HEK293 (cell line): Measurements from ENCODE around the gene ZNF423.

Source experiments
- CTCF ChIA-PET: fragments of 350-600 bp; formaldehyde crosslinking; extraction: SDS; loops from one replicate; lab custom pipeline; 2021; ENCODE audit warnings: antibody characterized with exemption; lab: Yijun Ruan, JAX
- POLR2A ChIA-PET: fragments of 300-600 bp; formaldehyde crosslinking; extraction: SDS; loops from one replicate; lab custom pipeline; 2020; ENCODE audit warnings: antibody characterized with exemption, inconsistent platforms; lab: Yijun Ruan, JAX
- H3K27ac ChIP-seq: fragments of 200-500 bp; sonication (Bioruptor generic); 2 replicates; pipeline ENCODE4 v1.5.1; 2014; ENCODE audit warnings: low read depth, low read length, control low read depth, inconsistent platforms; ENCODE audit errors: extremely low read depth
- H3K36me3 ChIP-seq, 2 experiments: fragments of 200-500 bp in 1 of 2; sonication (Bioruptor generic) in 1 of 2; 1 replicate in 1 of 2; 2 replicates in 1 of 2; pipeline ENCODE4 v1.5.1; 2014 to 2017; ENCODE audit warnings: inconsistent platforms in 2 of 2, low read length in 2 of 2; ENCODE audit not compliant: control insufficient read depth in 2 of 2, insufficient read depth in 1 of 2
- H3K4me1 ChIP-seq: fragments of 200-500 bp; sonication (Bioruptor generic); 2 replicates; pipeline ENCODE4 v1.5.1; 2014; ENCODE audit warnings: mild to moderate bottlenecking, low read length, inconsistent platforms; ENCODE audit not compliant: control insufficient read depth, insufficient read depth
- H3K4me3 ChIP-seq: 2 replicates; pipeline ENCODE4 v1.5.1; 2011; ENCODE audit warnings: low read depth, mild to moderate bottlenecking, control low read depth, low read length, moderate library complexity
- H3K9me3 ChIP-seq: fragments of 200-500 bp; sonication (Bioruptor generic); 2 replicates; pipeline ENCODE4 v1.5.1; 2014; ENCODE audit warnings: low read depth, low read length, inconsistent platforms; ENCODE audit not compliant: control insufficient read depth, insufficient read depth
- GLIS1 ChIP-seq: fragments of 450-650 bp; formaldehyde crosslinking; IDR thresholded peaks from 2 replicates; pipeline ENCODE4 v1.5.1; 2016; ENCODE audit warnings: missing biosample characterization, missing genetic modification characterization
- KLF1 ChIP-seq: fragments of 450-650 bp; formaldehyde crosslinking; IDR thresholded peaks from 2 replicates; pipeline ENCODE4 v1.5.1; 2016; ENCODE audit warnings: missing biosample characterization, missing genetic modification characterization
- MYNN ChIP-seq: fragments of 450-650 bp; formaldehyde crosslinking; IDR thresholded peaks from 2 replicates; pipeline ENCODE4 v1.5.1; 2016; ENCODE audit warnings: missing biosample characterization, missing genetic modification characterization, borderline replicate concordance
- OVOL3 ChIP-seq: fragments of 450-650 bp; formaldehyde crosslinking; IDR thresholded peaks from 2 replicates; pipeline ENCODE4 v1.5.1; 2016; ENCODE audit warnings: missing biosample characterization, missing genetic modification characterization
- TCF7L2 ChIP-seq: IDR thresholded peaks from 2 replicates; pipeline ENCODE4 v1.6.1; 2011; ENCODE audit warnings: low read depth, mild to moderate bottlenecking, inconsistent platforms, low read length, moderate library complexity, borderline replicate concordance
- ZBTB7A ChIP-seq: fragments of 450-650 bp; formaldehyde crosslinking; IDR thresholded peaks from 2 replicates; pipeline ENCODE4 v1.5.1; 2016; ENCODE audit warnings: low read depth, missing biosample characterization, missing genetic modification characterization
- ZFP69B ChIP-seq: fragments of 450-650 bp; formaldehyde crosslinking; IDR thresholded peaks from 2 replicates; pipeline ENCODE4 v1.5.1; 2016; ENCODE audit warnings: missing biosample characterization, missing genetic modification characterization
- ZIC2 ChIP-seq: fragments of 450-650 bp; formaldehyde crosslinking; IDR thresholded peaks from 2 replicates; pipeline ENCODE4 v1.5.1; 2016; ENCODE audit warnings: missing biosample characterization, missing genetic modification characterization
- ZNF132 ChIP-seq: fragments of 450-650 bp; formaldehyde crosslinking; IDR thresholded peaks from 2 replicates; pipeline ENCODE4 v1.5.1; 2017; ENCODE audit warnings: missing biosample characterization, missing genetic modification characterization, borderline replicate concordance
- ZNF140 ChIP-seq: fragments of 450-650 bp; formaldehyde crosslinking; IDR thresholded peaks from 2 replicates; pipeline ENCODE4 v1.5.1; 2016; ENCODE audit warnings: missing biosample characterization, missing genetic modification characterization
- ZNF2 ChIP-seq: fragments of 450-650 bp; formaldehyde crosslinking; IDR thresholded peaks from 2 replicates; pipeline ENCODE4 v1.5.1; 2016; ENCODE audit warnings: missing biosample characterization, missing genetic modification characterization
- ZNF214 ChIP-seq: fragments of 450-650 bp; formaldehyde crosslinking; IDR thresholded peaks from 2 replicates; pipeline ENCODE4 v1.5.1; 2017; ENCODE audit warnings: missing biosample characterization, mild to moderate bottlenecking, missing genetic modification characterization, borderline replicate concordance
- ZNF248 ChIP-seq: fragments of 450-650 bp; formaldehyde crosslinking; IDR thresholded peaks from 2 replicates; pipeline ENCODE4 v1.5.1; 2017; ENCODE audit warnings: missing biosample characterization, missing genetic modification characterization
- ZNF350 ChIP-seq: fragments of 450-650 bp; formaldehyde crosslinking; IDR thresholded peaks from 2 replicates; pipeline ENCODE4 v1.5.0; 2017; ENCODE audit warnings: missing biosample characterization, mild to moderate bottlenecking, missing genetic modification characterization
- ZNF404 ChIP-seq: fragments of 450-650 bp; formaldehyde crosslinking; IDR thresholded peaks from 2 replicates; pipeline ENCODE4 v1.5.1; 2017; ENCODE audit warnings: missing biosample characterization, missing genetic modification characterization
- ZNF48 ChIP-seq: fragments of 450-650 bp; formaldehyde crosslinking; IDR thresholded peaks from 2 replicates; pipeline ENCODE4 v1.5.1; 2016; ENCODE audit warnings: missing biosample characterization, missing genetic modification characterization
- ZNF561 ChIP-seq: fragments of 450-650 bp; IDR thresholded peaks from 2 replicates; pipeline ENCODE4 v1.5.1; 2018; ENCODE audit warnings: missing biosample characterization, missing genetic modification characterization, borderline replicate concordance
- ZNF624 ChIP-seq: fragments of 450-650 bp; formaldehyde crosslinking; IDR thresholded peaks from 2 replicates; pipeline ENCODE4 v1.5.1; 2017; ENCODE audit warnings: missing biosample characterization, missing genetic modification characterization
- ZNF658 ChIP-seq: fragments of 450-650 bp; formaldehyde crosslinking; IDR thresholded peaks from 2 replicates; pipeline ENCODE4; 2016; ENCODE audit warnings: missing biosample characterization, missing genetic modification characterization
- ZNF830 ChIP-seq: fragments of 450-650 bp; IDR thresholded peaks from 2 replicates; pipeline ENCODE4 v1.5.0; 2018; ENCODE audit warnings: missing biosample characterization, missing genetic modification characterization, low read depth, mild to moderate bottlenecking, moderate library complexity
- TF ChIP-seq, protein P1 (sequence below): fragments of 450-650 bp; formaldehyde crosslinking; IDR thresholded peaks from 2 replicates; pipeline ENCODE4 v1.5.1; 2016; ENCODE audit warnings: missing biosample characterization, missing genetic modification characterization
- TF ChIP-seq, protein P2 (sequence below): fragments of 450-650 bp; formaldehyde crosslinking; IDR thresholded peaks from 2 replicates; pipeline ENCODE4 v1.5.1; 2017; ENCODE audit warnings: missing biosample characterization, missing genetic modification characterization
- TF ChIP-seq, protein P3 (sequence below): fragments of 450-650 bp; formaldehyde crosslinking; IDR thresholded peaks from 2 replicates; pipeline ENCODE4 v1.5.1; 2016; ENCODE audit warnings: missing biosample characterization, missing genetic modification characterization
- TF ChIP-seq, protein P4 (sequence below): fragments of 450-650 bp; formaldehyde crosslinking; IDR thresholded peaks from 2 replicates; pipeline ENCODE4 v1.5.1; 2016; ENCODE audit warnings: missing biosample characterization, missing genetic modification characterization

The ZNF423 gene

DNA sequence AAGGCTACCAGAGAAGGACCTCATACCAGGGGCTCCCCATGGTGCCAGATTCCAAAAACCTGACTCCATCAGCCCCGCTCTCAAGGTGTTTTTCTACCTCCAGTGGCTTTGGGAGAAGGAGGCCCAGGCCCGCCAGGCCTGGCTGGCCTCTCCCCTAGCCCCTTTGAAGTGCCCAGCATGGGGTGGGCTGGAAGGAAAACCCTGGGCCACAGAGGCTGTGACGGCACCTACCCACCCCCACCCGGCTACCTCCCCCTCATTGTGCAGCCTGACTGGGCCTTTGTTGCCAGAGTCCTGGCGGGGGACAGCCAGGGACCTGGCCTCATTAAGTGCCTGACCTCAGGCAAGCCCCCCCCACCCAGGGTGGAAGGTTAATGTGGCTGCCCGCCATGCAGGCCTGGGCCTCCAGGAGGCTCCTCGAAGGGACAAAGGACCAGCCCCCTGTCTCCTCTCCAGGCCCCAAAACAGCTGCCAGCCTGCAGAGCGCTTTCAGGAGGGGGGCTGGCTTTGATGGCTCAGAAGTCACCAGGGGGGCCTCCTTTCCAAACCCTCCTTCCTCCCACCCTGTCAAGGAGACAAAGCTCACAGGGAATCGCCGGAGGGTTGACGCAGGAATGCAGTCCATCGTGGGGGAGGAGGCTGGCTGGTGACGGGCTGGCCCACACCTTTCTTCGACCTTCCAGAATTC, 159.4 kb downstream of the ZNF423 start:
- TF ChIP-seq, protein P1, sequence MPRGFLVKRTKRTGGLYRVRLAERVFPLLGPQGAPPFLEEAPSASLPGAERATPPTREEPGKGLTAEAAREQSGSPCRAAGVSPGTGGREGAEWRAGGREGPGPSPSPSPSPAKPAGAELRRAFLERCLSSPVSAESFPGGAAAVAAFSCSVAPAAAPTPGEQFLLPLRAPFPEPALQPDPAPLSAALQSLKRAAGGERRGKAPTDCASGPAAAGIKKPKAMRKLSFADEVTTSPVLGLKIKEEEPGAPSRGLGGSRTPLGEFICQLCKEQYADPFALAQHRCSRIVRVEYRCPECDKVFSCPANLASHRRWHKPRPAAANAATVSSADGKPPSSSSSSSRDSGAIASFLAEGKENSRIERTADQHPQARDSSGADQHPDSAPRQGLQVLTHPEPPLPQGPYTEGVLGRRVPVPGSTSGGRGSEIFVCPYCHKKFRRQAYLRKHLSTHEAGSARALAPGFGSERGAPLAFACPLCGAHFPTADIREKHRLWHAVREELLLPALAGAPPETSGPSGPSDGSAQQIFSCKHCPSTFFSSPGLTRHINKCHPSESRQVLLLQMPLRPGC (tag by site-specific recombination) = no peak
- TF ChIP-seq, protein P2, sequence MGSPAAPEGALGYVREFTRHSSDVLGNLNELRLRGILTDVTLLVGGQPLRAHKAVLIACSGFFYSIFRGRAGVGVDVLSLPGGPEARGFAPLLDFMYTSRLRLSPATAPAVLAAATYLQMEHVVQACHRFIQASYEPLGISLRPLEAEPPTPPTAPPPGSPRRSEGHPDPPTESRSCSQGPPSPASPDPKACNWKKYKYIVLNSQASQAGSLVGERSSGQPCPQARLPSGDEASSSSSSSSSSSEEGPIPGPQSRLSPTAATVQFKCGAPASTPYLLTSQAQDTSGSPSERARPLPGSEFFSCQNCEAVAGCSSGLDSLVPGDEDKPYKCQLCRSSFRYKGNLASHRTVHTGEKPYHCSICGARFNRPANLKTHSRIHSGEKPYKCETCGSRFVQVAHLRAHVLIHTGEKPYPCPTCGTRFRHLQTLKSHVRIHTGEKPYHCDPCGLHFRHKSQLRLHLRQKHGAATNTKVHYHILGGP (tag by site-specific recombination) = no peak
- no peak for TF ChIP-seq ZNF350
- peak; percentile 64; the same call in 1 of the 2 replicates for TF ChIP-seq TCF7L2
- TF ChIP-seq ZBTB7A (tag by site-specific recombination) = no peak
- TF ChIP-seq KLF1 = no peak
- no peak for TF ChIP-seq ZFP69B (tag by site-specific recombination)
- no peak for TF ChIP-seq ZNF48 (tag by site-specific recombination)
- no peak for TF ChIP-seq ZNF248
- TF ChIP-seq ZNF830 = no peak
- no peak for TF ChIP-seq ZNF2 (tag by site-specific recombination)
- no peak for TF ChIP-seq ZNF140 (tag by site-specific recombination)
- peak; percentile 92 for TF ChIP-seq ZIC2 (tag by site-specific recombination)
- TF ChIP-seq GLIS1 = peak; percentile 82
- TF ChIP-seq, protein P3, sequence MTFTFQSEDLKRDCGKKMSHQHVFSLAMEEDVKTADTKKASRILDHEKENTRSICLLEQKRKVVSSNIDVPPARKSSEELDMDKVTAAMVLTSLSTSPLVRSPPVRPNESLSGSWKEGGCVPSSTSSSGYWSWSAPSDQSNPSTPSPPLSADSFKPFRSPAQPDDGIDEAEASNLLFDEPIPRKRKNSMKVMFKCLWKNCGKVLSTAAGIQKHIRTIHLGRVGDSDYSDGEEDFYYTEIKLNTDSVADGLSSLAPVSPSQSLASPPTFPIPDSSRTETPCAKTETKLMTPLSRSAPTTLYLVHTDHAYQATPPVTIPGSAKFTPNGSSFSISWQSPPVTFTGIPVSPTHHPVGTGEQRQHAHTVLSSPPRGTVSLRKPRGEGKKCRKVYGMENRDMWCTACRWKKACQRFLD = no peak
- no peak for TF ChIP-seq ZNF214 (tag by site-specific recombination)
- TF ChIP-seq ZNF561 (tag by site-specific recombination) = no peak
- TF ChIP-seq ZNF658 (tag by site-specific recombination) = no peak
- TF ChIP-seq MYNN (tag by site-specific recombination) = no peak
- no peak for TF ChIP-seq ZNF132 (tag by site-specific recombination)
- TF ChIP-seq, protein P4, sequence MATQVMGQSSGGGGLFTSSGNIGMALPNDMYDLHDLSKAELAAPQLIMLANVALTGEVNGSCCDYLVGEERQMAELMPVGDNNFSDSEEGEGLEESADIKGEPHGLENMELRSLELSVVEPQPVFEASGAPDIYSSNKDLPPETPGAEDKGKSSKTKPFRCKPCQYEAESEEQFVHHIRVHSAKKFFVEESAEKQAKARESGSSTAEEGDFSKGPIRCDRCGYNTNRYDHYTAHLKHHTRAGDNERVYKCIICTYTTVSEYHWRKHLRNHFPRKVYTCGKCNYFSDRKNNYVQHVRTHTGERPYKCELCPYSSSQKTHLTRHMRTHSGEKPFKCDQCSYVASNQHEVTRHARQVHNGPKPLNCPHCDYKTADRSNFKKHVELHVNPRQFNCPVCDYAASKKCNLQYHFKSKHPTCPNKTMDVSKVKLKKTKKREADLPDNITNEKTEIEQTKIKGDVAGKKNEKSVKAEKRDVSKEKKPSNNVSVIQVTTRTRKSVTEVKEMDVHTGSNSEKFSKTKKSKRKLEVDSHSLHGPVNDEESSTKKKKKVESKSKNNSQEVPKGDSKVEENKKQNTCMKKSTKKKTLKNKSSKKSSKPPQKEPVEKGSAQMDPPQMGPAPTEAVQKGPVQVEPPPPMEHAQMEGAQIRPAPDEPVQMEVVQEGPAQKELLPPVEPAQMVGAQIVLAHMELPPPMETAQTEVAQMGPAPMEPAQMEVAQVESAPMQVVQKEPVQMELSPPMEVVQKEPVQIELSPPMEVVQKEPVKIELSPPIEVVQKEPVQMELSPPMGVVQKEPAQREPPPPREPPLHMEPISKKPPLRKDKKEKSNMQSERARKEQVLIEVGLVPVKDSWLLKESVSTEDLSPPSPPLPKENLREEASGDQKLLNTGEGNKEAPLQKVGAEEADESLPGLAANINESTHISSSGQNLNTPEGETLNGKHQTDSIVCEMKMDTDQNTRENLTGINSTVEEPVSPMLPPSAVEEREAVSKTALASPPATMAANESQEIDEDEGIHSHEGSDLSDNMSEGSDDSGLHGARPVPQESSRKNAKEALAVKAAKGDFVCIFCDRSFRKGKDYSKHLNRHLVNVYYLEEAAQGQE (tag by site-specific recombination) = no peak
- TF ChIP-seq OVOL3 (tag by site-specific recombination) = no peak
- no peak for TF ChIP-seq ZNF404 (tag by site-specific recombination)
- TF ChIP-seq ZNF624 (tag by site-specific recombination) = no peak
- Histone ChIP-seq H3K36me3 (no peaks in the 10 kb centered on the region), H3K9me3 (no peaks in the 10 kb centered on the region), H3K4me1 (peaks cover 28% of the 10 kb centered on the region), H3K4me3 (no peak overlapping the region), H3K27ac (no peak overlapping the region)
- ChIA-PET POLR2A (no interaction called here), CTCF (no interaction called here)
